OCI-LY7 (cell line): ENCODE results near the gene FYN. TPM values are rescaled to one million over a fixed set of nuclear protein-coding genes. Genes with fewer than 3 reads are reported as not detected.

Source experiments
- BruUV-seq: library from RNA; stranded (reverse); fragments of 400-500 nt; replicated peaks from 2 replicates; lab custom pipeline; 2021; lab: Mats Ljungman, UMichigan
- CTCF ChIA-PET: fragments of 300-600 bp; sonication (Branson Sonifier 250); formaldehyde crosslinking; loops from one replicate; lab custom pipeline; 2022; ENCODE audit warnings: antibody characterized with exemption; ENCODE audit not compliant: unreplicated experiment; lab: Charles Lee
- POLR2A ChIA-PET: fragments of 300-600 bp; sonication (Branson Sonifier 250); formaldehyde crosslinking; loops from one replicate; lab custom pipeline; 2022; ENCODE audit warnings: antibody characterized with exemption; lab: Charles Lee
- DNase-seq: peaks from one replicate; pipeline ENCODE4 v3.0.0-alpha.2; 2015; ENCODE audit warnings: low spot score
- H2AFZ ChIP-seq: fragments of 200-600 bp; sonication (generic), shearing (Covaris generic); 2 replicates; pipeline ENCODE4 v1.6.1; 2014; ENCODE audit warnings: mild to moderate bottlenecking, antibody characterized with exemption, low read length, moderate library complexity
- H3K27ac ChIP-seq: fragments of 200-600 bp; sonication (generic); 2 replicates; pipeline ENCODE4 v1.5.1; 2014; ENCODE audit warnings: mixed run types, low read depth, mild to moderate bottlenecking, moderate library complexity, low read length, inconsistent platforms; ENCODE audit not compliant: poor library complexity, severe bottlenecking
- H3K36me3 ChIP-seq: fragments of 200-600 bp; sonication (generic); 2 replicates; pipeline ENCODE4 v1.6.1; 2014; ENCODE audit warnings: mild to moderate bottlenecking, antibody characterized with exemption, low read length, moderate library complexity, mixed read lengths; ENCODE audit not compliant: insufficient read depth
- H3K4me1 ChIP-seq: fragments of 200-600 bp; sonication (generic); 2 replicates; pipeline ENCODE4 v1.5.1; 2014; ENCODE audit warnings: mild to moderate bottlenecking, low read length; ENCODE audit not compliant: insufficient read depth, poor library complexity, severe bottlenecking
- H3K4me2 ChIP-seq: fragments of 200-600 bp; sonication (generic); 2 replicates; pipeline ENCODE4 v1.6.1; 2014; ENCODE audit warnings: mild to moderate bottlenecking, low read length
- H3K4me3 ChIP-seq: fragments of 200-600 bp; sonication (generic); 2 replicates; pipeline ENCODE4 v1.5.1; 2014; ENCODE audit warnings: mild to moderate bottlenecking, low read depth, low read length; ENCODE audit not compliant: poor library complexity, severe bottlenecking
- H3K79me2 ChIP-seq: fragments of 200-600 bp; sonication (generic); 2 replicates; pipeline ENCODE4 v1.6.1; 2016; ENCODE audit warnings: low read depth, mild to moderate bottlenecking, low read length, moderate library complexity, mixed read lengths; ENCODE audit not compliant: insufficient read depth
- H3K9me2 ChIP-seq: fragments of 200-600 bp; sonication (generic); 2 replicates; pipeline ENCODE4 v1.6.1; 2016; ENCODE audit warnings: mild to moderate bottlenecking, low read length, mixed read lengths; ENCODE audit not compliant: insufficient read depth
- H3K9me3 ChIP-seq: fragments of 200-600 bp; sonication (generic); 2 replicates; pipeline ENCODE4 v1.6.1; 2014; ENCODE audit warnings: mild to moderate bottlenecking, mixed run types, low read length, mixed read lengths
- H4K20me1 ChIP-seq: fragments of 200-600 bp; sonication (generic); 2 replicates; pipeline ENCODE4 v1.6.1; 2014; ENCODE audit warnings: mild to moderate bottlenecking, antibody characterized with exemption, low read length, moderate library complexity, mixed read lengths; ENCODE audit not compliant: insufficient read depth
- CTCF ChIP-seq: fragments of 200-600 bp; sonication (generic); conservative IDR thresholded peaks from 2 replicates; pipeline ENCODE4 v1.5.1; 2014; ENCODE audit warnings: mild to moderate bottlenecking, antibody characterized with exemption, low read length, moderate library complexity, mixed read lengths
- EZH2phosphoT487 ChIP-seq: fragments of 200-600 bp; sonication (generic); IDR thresholded peaks from 2 replicates; pipeline ENCODE4 v1.6.1; 2018; ENCODE audit warnings: low read depth, borderline replicate concordance, mild to moderate bottlenecking, mixed run types, antibody characterized with exemption, low read length, moderate library complexity, mixed read lengths
- intact Hi-C: fragments of 100-400 bp; cut with micrococcal nuclease; formaldehyde crosslinking; loops from one replicate; pipeline ENCODE4 v1.10.0; 2022; ENCODE audit not compliant: unreplicated experiment
- total RNA-seq, 2 experiments: library from RNA; depleted of rRNA in 1 of 2; stranded (reverse); fragments of >200 nt in 1 of 2; shearing (Covaris generic) in 1 of 2; gene quantifications; 2 replicates each; pipeline ENCODE4 v1.2.3, GENCODE V29; 2014 to 2022

FYN gene
- total RNA-seq, 2 experiments from 2014 or later, result 57.3 to 92.9 TPM

- H3K4me2 ChIP-seq, result peak overlapping the region; percentile 69
- no peak overlapping the region for H2AFZ ChIP-seq
- no peaks in the 10 kb centered on the region for H3K9me3 ChIP-seq
- no peaks in the 10 kb centered on the region; the same call in 1 of the 2 replicates for H3K36me3 ChIP-seq
- peak; percentile 90 for DNase-seq
- H3K4me3 ChIP-seq, result peak overlapping the region; percentile 30
- peak overlapping the region; percentile 7 for H3K27ac ChIP-seq
- intact Hi-C loops, result loop anchor here (1.0 kb wide), 2 partner anchors 14 to 24 kb away; no protein-coding TSS in a partner anchor
- ChIA-PET CTCF (interaction anchor here (1.0 to 1.2 kb wide), 2 partner anchors 22 to 38 kb away, joined by 3 to 4 read pairs; no protein-coding TSS in a partner anchor), POLR2A (interaction anchor here (0.7 to 2.6 kb wide), 8 partner anchors 10 to 117 kb away, joined by 3 to 18 read pairs (median 4); no protein-coding TSS in a partner anchor)
- no TSS peak for BruUV-seq
- H3K4me1 ChIP-seq, result peaks cover 68% of the 10 kb centered on the region
- 0 out of 2 replicates have a peak, but pooled peaks cover 7% of the 10 kb centered on the region for H3K79me2 ChIP-seq
- no peak for TF ChIP-seq EZH2phosphoT487
- no peaks in the 10 kb centered on the region for H4K20me1 ChIP-seq
- H3K9me2 ChIP-seq, result no peaks in the 10 kb centered on the region
Observed at GRCh38 chr6:111748231-111748647, 125.0 kb downstream of the FYN start.

- no peaks in the 10 kb centered on the region for H3K9me2 ChIP-seq
- no peaks in the 10 kb centered on the region for H3K9me3 ChIP-seq
- intact Hi-C loops, result loop anchor here (1.0 kb wide), 2 partner anchors 14 to 24 kb away; no protein-coding TSS in a partner anchor
- H3K27ac ChIP-seq, result peak overlapping the region; percentile 7
- no peak for DNase-seq
- H2AFZ ChIP-seq, result no peak overlapping the region
- ChIA-PET POLR2A (interaction anchor here (0.7 to 2.6 kb wide), 7 partner anchors 10 to 117 kb away, joined by 3 to 18 read pairs (median 5); no protein-coding TSS in a partner anchor), CTCF (interaction anchor here (1.2 kb wide), 1 partner anchor 22 kb away, joined by 4 read pairs; no protein-coding TSS in a partner anchor)
- no peaks in the 10 kb centered on the region; the same call in 1 of the 2 replicates for H3K36me3 ChIP-seq
- BruUV-seq, result no TSS peak
- H3K4me3 ChIP-seq, result peak overlapping the region; percentile 30
- H3K4me1 ChIP-seq, result peaks cover 64% of the 10 kb centered on the region
- H4K20me1 ChIP-seq, result no peaks in the 10 kb centered on the region
- no peak for TF ChIP-seq EZH2phosphoT487
- no peak for TF ChIP-seq CTCF
- H3K79me2 ChIP-seq, result 0 out of 2 replicates have a peak, but pooled peaks cover 7% of the 10 kb centered on the region
- peak overlapping the region; percentile 69 for H3K4me2 ChIP-seq
Observed at GRCh38 chr6:111747829-111748228, 125.4 kb downstream of the FYN start.

- Histone ChIP-seq H3K9me3 (no peaks in the 10 kb centered on the region), H3K4me3 (no peak overlapping the region), H3K9me2 (no peaks in the 10 kb centered on the region), H3K4me2 (peak overlapping the region; percentile 69), H3K79me2 (0 out of 2 replicates have a peak, but pooled peaks cover 7% of the 10 kb centered on the region), H2AFZ (no peak overlapping the region), H4K20me1 (no peaks in the 10 kb centered on the region), H3K4me1 (peaks cover 60% of the 10 kb centered on the region), H3K36me3 (no peaks in the 10 kb centered on the region; the same call in 1 of the 2 replicates), H3K27ac (no peak overlapping the region)
- intact Hi-C loops, result no loop called here
- DNase-seq, result no peak
- no peak for TF ChIP-seq EZH2phosphoT487
- POLR2A ChIA-PET, result interaction anchor here (0.7 to 1.9 kb wide), 6 partner anchors 10 to 739 kb away, joined by 3 to 7 read pairs (median 4); no protein-coding TSS in a partner anchor
- BruUV-seq, result no TSS peak
- CTCF ChIA-PET, result no interaction called here
Observed at GRCh38 chr6:111747396-111747795, 125.9 kb downstream of the FYN start.
